Occipital lobe (tissue), 2 donors: Measurements from ENCODE around the gene HLX. TPM values are rescaled to one million over a fixed set of nuclear protein-coding genes. Genes with fewer than 3 reads are reported as not detected.

Experiments
- DNase-seq: peaks from one replicate; lab custom pipeline; 2025; lab: John Stamatoyannopoulos, UW
- total RNA-seq: library from RNA; depleted of rRNA; stranded (reverse); fragments of >200 nt; gene quantifications from one replicate; pipeline ENCODE4 v1.2.3, GENCODE V29; 2014

Gene HLX
- total RNA-seq, 1 donor from 2014 or later = 0.31 TPM

GRCh38 chr1:220895412-220895946, 16.2 kb downstream of the HLX start:
- no peak for DNase-seq

GRCh38 chr1:220896092-220896491, 16.8 kb downstream of the HLX start:
- no peak for DNase-seq

- no peak for DNase-seq
These were observed 21.6 kb downstream of the HLX start for GRCh38 chr1:220900842-220901241.

- DNase-seq = no peak
These were observed 22.6 kb downstream of the HLX start for GRCh38 chr1:220901881-220902280.

GRCh38 chr1:220902916-220903315, 23.7 kb downstream of the HLX start:
- no peak for DNase-seq

GRCh38 chr1:220904876-220905275, 25.6 kb downstream of the HLX start:
- DNase-seq = no peak

GRCh38 chr1:220905650-220906560, 26.7 kb downstream of the HLX start:
- DNase-seq = no peak

GRCh38 chr1:220906561-220907334, 27.5 kb downstream of the HLX start:
- no peak for DNase-seq

GRCh38 chr1:220908757-220909156, 29.5 kb downstream of the HLX start:
- no peak for DNase-seq

- DNase-seq = no peak
These were observed 30.8 kb downstream of the HLX start for GRCh38 chr1:220910021-220910420.

- no peak for DNase-seq
These were observed 35.3 kb downstream of the HLX start for GRCh38 chr1:220914283-220915116.

- no peak for DNase-seq
These were observed 35.8 kb downstream of the HLX start for GRCh38 chr1:220915117-220915440.

GRCh38 chr1:220915954-220916353, 36.7 kb downstream of the HLX start:
- DNase-seq = no peak

- no peak for DNase-seq
These were observed 37.9 kb downstream of the HLX start for GRCh38 chr1:220917101-220917500.

GRCh38 chr1:220917535-220918209, 38.4 kb downstream of the HLX start:
- no peak for DNase-seq

GRCh38 chr1:220918285-220918951, 39.2 kb downstream of the HLX start:
- no peak for DNase-seq

GRCh38 chr1:220920967-220921366, 41.7 kb downstream of the HLX start:
- DNase-seq = no peak

- no peak for DNase-seq
These were observed 42.3 kb downstream of the HLX start for GRCh38 chr1:220921498-220921897.

- DNase-seq = no peak
These were observed 42.9 kb downstream of the HLX start for GRCh38 chr1:220921971-220922635.

GRCh38 chr1:220922951-220923350, 43.7 kb downstream of the HLX start:
- DNase-seq = no peak
